Measurements from ENCODE around the gene NUDT22.
"Not testable (repeated sequence)": the region's sequence is repeated elsewhere in the genome, so short reads cannot be mapped to it uniquely, and the experiment has no call there.

Gene NUDT22

DNA sequence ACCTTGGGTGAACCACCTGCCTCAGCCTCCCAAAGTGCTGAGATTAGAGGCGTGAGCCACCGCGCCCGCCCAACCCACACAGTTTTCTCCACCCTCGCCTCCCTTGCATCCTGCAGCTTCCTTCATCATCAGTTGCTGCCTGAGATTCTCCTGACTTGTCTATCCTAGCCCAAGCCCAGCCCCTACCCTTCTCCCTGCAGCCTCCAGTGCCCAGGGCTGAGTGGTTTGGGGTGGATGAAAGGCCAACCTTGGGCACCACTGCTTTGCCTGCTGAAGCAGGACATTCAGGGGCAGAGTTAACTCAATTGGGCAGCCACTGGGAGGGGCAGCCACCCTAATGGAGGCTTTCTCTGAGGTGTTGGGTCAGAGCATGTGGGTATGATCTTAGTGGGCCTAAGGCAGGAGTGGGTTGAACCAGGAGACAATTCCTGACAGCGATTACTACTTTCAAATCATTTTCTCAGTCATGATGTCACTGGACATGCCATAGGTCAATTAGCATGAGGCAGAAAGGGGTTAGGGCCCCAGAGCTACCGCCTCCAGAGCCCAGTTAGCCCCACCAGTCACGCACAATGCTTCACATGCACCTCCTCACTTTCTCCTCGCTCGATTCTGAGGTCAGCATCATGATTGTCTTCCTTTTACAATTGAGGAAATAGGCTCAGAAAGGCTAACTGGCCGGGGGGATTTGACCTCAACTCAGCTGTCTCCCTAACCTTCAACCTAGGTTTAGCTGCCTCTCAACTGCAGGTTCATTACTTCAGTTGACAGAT is 13.8 kb downstream of the NUDT22 start:
- H3K4me1 Mint-ChIP-seq (ENCODE audit: low read depth), result peaks cover 27% of the 10 kb centered on the region
- H3K27me3 Mint-ChIP-seq (ENCODE audit: low read depth), result no peaks in the 10 kb centered on the region
- no peaks in the 10 kb centered on the region for H3K9me3 Mint-ChIP-seq
- H3K4me3 Mint-ChIP-seq, result peak overlapping the region; percentile 95
- H3K36me3 Mint-ChIP-seq (ENCODE audit: low read depth), result peaks cover 11% of the 10 kb centered on the region
- H3K27ac Mint-ChIP-seq, result peak overlapping the region; percentile 97

DNA sequence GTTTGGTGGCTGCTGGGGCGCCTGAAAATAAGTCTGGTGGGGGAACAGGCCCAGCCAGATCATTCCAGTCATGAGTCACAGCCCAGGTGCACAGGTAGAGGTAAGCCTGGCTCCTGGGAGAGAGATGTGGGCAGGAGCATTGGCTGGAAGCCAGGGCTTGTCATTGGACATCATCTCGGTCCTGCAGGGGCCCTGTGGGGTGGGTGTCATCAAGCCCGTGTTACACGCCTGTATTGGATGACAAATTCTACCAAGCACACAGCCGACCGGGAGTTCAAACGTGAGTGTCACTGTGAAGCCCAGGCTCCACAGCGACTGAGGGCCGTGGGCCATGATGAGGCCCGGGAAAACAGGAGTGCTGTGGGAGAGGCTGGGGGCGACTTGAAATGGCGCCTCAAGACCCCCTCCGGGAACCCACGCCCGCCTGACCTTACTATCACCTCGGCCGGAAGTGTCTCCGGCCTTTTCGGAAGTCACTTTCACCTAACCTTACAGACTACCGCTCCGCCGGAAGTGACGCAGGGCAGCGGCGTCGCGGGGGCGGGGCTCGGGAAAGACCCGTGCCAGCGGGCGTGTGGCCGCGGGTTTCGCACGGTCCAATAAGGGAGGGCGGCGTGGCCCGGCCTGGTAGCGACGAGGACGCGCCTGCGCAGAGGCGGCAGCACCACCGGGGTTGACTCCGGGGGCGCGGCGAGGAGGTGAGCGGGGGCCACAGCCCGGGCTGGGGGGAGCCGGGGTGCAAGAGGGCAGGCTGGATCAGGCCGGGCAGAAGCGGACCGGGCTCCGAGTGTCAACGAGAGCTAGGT is 14.6 kb downstream of the NUDT22 start, which contains the start of gene FKBP2:
FKBP2 (plus strand) TSS at position 661 of the 806 bp plus-strand sequence. CDS start 1,293 bp downstream, outside the sequence.
- Mint-ChIP-seq H3K9me3 (no peaks in the 10 kb centered on the region), H3K27me3 (ENCODE audit: low read depth) (no peaks in the 10 kb centered on the region)

DNA sequence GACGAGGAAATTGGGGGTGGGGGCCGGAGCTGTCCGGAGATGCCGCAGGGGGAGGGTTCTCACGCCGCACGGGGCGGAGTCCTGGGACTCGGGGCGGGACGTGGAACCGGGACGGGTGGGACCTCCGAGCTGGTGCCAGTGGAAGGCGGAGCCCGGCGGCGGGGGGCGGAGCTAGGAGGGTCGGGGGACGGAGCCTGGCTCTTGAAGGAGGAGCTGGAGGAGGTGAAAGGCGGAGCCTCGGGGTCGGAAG is 15.1 kb downstream of the NUDT22 start:
- Mint-ChIP-seq H3K4me1 (ENCODE audit: low read depth) (peaks cover 24% of the 10 kb centered on the region), H3K9me3 (no peaks in the 10 kb centered on the region), H3K27me3 (ENCODE audit: low read depth) (no peaks in the 10 kb centered on the region), H3K27ac (peak overlapping the region; percentile 97), H3K36me3 (ENCODE audit: low read depth) (peaks cover 11% of the 10 kb centered on the region), H3K4me3 (peak overlapping the region; percentile 95)

More for the DNA sequence above, 14.6 kb downstream of the NUDT22 start, which contains the start of gene FKBP2:
- H3K4me1 Mint-ChIP-seq (ENCODE audit: low read depth), result peaks cover 24% of the 10 kb centered on the region
- peaks cover 11% of the 10 kb centered on the region for H3K36me3 Mint-ChIP-seq (ENCODE audit: low read depth)
- H3K4me3 Mint-ChIP-seq, result peak within 1 kb of the TSS; percentile 95
- H3K27ac Mint-ChIP-seq, result peak within 1 kb of the TSS; percentile 97

DNA sequence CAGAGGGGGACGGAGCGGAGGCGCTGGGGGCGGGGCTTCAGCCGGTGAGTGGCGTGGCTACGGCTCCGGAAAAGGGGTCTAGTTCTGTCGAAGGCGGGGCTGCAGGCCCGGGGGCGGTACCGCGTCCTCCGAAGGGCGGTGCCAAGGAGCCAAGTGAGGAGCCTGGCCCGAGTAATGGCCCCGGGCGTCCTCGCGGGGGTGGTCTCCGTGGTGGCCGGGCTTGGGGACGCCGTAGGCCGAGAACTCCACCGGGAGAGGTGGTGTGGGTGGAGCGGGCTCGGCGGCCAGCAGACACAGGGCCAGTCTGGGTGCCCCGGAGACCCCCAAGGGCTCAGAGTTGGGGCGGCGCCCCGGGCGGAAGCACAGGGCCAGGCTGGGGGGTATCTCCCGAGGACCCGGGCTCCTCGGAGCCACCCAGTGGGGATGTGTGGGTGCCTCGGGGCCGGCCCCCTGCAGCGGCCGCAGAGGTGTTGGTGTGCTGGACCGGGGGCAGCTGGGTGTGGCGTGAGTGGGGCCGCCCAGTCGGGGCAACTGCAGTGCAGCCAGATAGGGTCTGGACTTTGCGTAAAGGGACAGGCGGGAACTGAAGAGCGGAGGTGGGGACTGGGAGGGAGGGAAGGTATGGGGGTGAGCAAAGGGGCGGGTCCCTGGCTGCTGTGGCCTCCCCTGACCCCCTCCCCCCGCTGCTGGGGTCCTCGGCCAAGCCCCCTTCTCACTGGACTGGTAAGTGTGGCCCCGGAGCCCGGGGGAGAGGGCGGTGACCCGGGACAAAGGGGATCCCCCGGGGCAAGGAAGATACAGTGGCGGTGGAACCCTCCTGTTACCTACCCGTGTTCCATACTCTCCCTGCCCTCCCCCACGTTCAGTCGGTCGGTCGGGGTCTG is 15.7 kb downstream of the NUDT22 start:
- Mint-ChIP-seq H3K4me3 (peak overlapping the region; percentile 95), H3K27me3 (ENCODE audit: low read depth) (no peaks in the 10 kb centered on the region), H3K36me3 (ENCODE audit: low read depth) (peaks cover 11% of the 10 kb centered on the region), H3K4me1 (ENCODE audit: low read depth) (peaks cover 24% of the 10 kb centered on the region), H3K9me3 (no peaks in the 10 kb centered on the region), H3K27ac (peak overlapping the region; percentile 97)

DNA sequence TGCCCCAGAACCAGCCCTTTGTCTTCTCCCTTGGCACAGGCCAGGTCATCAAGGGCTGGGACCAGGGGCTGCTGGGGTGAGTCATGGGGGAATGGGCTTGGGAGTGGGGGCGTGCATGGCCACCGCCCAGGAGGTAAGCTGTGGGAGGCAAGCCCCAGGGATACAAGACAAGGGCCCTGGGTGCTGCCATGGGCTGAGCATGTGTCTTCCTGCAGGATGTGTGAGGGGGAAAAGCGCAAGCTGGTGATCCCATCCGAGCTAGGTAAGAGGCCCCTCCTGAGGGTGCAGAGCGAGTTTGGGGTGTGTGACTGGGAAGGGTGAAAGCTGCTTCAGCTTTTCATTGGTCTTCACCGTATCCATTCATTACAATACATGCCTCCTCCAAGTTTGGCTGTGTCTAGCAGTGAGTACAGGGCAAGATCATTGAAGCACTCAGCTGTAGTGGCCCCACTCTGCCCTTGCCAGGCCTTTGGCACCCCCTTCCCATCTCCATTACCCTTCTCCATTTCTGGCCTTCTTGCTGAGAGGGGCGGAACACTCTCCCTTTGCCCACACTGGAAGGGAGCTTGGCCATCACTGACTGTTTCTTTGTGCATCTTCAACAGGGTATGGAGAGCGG is 17.3 kb downstream of the NUDT22 start:
- H3K36me3 Mint-ChIP-seq (ENCODE audit: low read depth), result peaks cover 6% of the 10 kb centered on the region
- H3K4me1 Mint-ChIP-seq (ENCODE audit: low read depth), result peaks cover 29% of the 10 kb centered on the region
- peak overlapping the region; percentile 95 for H3K4me3 Mint-ChIP-seq
- peak overlapping the region; percentile 67 for H3K27ac Mint-ChIP-seq
- no peaks in the 10 kb centered on the region for H3K9me3 Mint-ChIP-seq
- H3K27me3 Mint-ChIP-seq (ENCODE audit: low read depth), result no peaks in the 10 kb centered on the region

DNA sequence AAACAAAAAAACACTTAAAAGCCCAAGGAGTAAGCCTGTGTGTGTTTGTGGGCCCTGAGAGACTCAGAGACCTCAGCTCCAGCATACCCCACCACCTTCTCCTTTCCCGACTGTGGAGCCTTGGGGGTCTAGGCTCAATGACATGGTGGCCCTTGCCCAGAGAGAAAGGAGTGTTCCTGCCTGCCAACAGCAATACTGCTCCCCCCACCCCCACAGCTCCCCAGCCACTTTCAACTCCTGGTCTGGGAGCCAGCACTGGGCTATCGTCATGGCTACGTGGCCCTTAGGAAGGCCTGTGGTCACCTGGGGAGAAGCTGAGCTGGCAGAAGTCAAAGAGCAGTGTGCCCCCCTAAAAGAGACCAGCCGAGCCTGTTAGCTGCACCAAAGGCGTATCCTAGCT is 18.0 kb downstream of the NUDT22 start:
- Mint-ChIP-seq H3K36me3 (ENCODE audit: low read depth) (peaks cover 2% of the 10 kb centered on the region), H3K4me3 (peak overlapping the region; percentile 95), H3K9me3 (no peaks in the 10 kb centered on the region), H3K27me3 (ENCODE audit: low read depth) (no peaks in the 10 kb centered on the region), H3K27ac (no peak overlapping the region), H3K4me1 (ENCODE audit: low read depth) (peaks cover 28% of the 10 kb centered on the region)

DNA sequence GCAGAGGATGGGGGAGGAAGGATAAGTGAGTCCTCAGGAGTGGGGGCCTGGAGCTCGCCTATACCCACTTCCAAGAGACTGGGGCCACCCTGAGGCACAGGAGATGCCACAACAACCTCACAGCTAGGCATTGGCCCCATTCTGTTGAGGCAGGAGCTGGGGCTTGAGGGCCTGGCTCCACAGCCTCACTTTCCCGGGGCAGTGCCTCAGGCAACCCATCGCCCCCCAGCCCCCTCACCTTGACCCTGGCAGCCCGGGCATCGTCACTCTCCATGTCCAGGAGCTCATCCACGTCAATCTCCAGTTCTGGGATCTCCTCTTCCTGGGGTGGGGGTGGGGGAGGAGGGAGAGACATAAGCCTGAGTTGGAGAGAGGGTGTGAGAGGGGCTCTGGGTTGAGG is 18.9 kb downstream of the NUDT22 start:
- H3K4me3 Mint-ChIP-seq, result peak overlapping the region; percentile 87
- no peaks in the 10 kb centered on the region for H3K27me3 Mint-ChIP-seq (ENCODE audit: low read depth)
- no peaks in the 10 kb centered on the region for H3K9me3 Mint-ChIP-seq
- H3K36me3 Mint-ChIP-seq (ENCODE audit: low read depth), result peaks cover 2% of the 10 kb centered on the region
- peaks cover 32% of the 10 kb centered on the region for H3K4me1 Mint-ChIP-seq (ENCODE audit: low read depth)
- H3K27ac Mint-ChIP-seq, result no peak overlapping the region

DNA sequence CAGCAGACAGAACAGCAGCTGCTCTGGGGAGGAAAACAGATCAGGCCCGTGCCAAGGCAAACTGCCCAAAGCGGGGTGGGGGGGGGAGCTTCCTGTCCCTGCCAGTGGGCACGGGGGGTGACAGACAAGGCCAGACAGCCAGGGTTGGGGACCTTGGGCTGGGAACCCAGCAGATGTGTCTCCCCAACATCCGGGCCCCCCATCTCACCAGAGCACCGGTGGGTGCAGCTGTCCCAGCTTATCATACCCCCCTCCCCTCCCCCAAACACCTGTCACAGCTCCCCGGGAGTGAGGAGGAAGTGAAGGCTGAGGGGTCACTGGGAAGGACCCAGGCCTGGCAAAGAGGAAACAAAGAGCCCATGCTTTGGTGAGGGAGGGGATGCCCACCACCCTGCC is 19.3 kb downstream of the NUDT22 start:
- H3K36me3 Mint-ChIP-seq (ENCODE audit: low read depth), result no peaks in the 10 kb centered on the region
- H3K27ac Mint-ChIP-seq, result peak overlapping the region; percentile 79
- no peaks in the 10 kb centered on the region for H3K9me3 Mint-ChIP-seq
- peaks cover 31% of the 10 kb centered on the region for H3K4me1 Mint-ChIP-seq (ENCODE audit: low read depth)
- H3K27me3 Mint-ChIP-seq (ENCODE audit: low read depth), result no peaks in the 10 kb centered on the region
- H3K4me3 Mint-ChIP-seq, result peak overlapping the region; percentile 87

DNA sequence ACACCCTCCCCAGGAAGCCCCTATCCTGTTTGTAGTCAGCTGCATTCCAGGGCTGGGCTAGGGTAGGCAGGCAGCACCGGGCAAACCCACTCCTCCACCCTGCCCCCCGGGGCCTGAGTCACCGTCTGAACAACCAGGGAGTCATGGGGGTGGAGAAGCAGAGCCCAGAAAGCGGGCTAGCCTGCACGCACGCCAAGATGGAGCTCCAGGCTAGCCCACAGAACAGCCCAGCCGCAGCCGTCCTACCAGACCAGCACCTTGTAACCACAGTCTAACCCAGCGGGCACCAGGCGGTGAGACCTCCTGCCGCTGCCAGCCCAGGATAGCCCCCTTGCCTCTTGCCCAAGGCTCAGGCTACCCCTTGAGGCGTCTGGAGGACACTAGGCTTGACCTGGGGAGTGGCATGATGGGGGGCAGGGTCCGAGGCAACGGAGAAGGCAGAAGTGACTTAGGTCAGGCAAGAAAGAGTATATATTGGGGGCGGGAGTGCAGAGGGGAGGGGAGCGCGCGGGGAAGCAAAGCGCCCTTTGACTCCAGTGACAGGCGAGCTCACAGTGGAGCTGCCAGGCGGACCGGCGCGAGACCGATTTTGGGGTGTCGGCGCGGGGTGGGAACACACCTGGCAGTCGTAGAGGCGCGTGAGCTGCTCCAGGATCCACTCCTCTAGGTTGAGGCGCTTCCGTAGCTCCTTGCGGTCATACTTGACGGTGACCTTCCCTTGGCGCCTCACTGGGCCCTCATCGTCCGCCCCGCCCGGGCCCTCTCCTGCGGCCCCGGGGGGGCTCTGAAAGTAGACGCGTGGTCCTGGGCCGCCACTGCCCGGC is 19.9 kb downstream of the NUDT22 start:
- Mint-ChIP-seq H3K4me1 (ENCODE audit: low read depth) (peaks cover 28% of the 10 kb centered on the region), H3K9me3 (no peaks in the 10 kb centered on the region), H3K27ac (peak overlapping the region; percentile 79), H3K36me3 (ENCODE audit: low read depth) (no peaks in the 10 kb centered on the region), H3K4me3 (peak overlapping the region; percentile 87), H3K27me3 (ENCODE audit: low read depth) (no peaks in the 10 kb centered on the region)

DNA sequence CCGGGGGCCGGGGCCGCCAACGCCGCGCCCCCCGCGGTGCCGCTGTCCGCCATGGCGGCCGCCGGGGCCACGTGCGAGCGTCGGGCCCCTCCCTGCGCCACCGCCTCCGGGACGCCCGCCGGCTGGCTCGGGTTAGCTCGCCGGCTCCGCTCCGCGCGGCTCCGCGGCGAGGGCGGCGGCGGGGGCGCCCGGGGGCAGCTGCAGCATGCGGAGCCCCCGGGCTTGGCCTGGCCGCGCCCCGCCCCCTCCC is 20.5 kb downstream of the NUDT22 start:
- not testable (repeated sequence) for H3K36me3 Mint-ChIP-seq (ENCODE audit: low read depth); H3K27me3 Mint-ChIP-seq (ENCODE audit: low read depth); H3K27ac Mint-ChIP-seq; H3K9me3 Mint-ChIP-seq
- peaks cover 28% of the 10 kb centered on the region for H3K4me1 Mint-ChIP-seq (ENCODE audit: low read depth)
- H3K4me3 Mint-ChIP-seq, result peak overlapping the region; percentile 88

DNA sequence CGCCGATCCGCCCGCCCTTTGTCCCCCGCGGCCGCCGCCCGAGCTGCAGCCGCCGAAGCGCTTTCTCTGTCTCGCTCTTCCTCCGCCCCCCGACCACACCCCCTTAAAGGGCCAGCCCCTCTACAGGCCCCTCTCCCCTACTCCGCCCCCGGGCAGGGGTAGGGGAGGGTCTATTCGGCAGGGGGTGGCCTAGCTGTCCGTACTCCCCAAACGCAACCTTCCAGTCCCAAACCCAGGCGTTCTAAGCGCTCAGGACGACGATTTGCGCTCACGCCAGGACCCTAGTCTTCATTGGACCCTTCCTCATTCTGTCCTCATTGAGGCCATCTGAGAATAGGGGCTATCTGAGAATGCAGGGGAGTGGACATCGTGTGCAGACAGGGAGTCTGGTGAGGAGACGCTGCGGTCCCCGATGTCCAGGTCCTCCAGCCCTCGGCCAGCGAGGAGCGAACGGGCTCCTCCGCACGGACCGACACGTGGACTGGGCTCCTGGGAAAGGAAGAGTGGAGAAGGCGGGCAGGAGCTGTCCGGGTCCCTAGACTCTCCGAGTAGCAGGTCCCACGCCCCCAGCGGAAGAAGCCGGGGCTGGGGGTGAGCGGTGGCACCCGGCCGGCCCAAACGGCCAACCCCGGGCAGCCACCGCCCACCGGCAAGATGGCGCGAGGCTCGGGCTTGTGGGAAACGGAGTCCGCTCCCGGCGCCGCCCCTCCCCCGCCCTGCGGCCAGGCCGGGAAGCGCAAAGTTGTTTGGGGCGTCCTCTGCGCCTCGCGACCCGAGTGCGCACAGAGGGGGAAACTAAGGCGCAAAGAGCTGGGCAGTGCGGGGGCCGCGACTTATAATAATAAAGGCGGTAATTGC is 21.0 kb downstream of the NUDT22 start, which contains the start of gene PPP1R14B:
PPP1R14B (minus strand) TSS at position 73 of the 858 bp plus-strand sequence. CDS start 270 bp downstream, outside the sequence.
- H3K27ac Mint-ChIP-seq, result peak within 1 kb of the TSS; percentile 79

DNA sequence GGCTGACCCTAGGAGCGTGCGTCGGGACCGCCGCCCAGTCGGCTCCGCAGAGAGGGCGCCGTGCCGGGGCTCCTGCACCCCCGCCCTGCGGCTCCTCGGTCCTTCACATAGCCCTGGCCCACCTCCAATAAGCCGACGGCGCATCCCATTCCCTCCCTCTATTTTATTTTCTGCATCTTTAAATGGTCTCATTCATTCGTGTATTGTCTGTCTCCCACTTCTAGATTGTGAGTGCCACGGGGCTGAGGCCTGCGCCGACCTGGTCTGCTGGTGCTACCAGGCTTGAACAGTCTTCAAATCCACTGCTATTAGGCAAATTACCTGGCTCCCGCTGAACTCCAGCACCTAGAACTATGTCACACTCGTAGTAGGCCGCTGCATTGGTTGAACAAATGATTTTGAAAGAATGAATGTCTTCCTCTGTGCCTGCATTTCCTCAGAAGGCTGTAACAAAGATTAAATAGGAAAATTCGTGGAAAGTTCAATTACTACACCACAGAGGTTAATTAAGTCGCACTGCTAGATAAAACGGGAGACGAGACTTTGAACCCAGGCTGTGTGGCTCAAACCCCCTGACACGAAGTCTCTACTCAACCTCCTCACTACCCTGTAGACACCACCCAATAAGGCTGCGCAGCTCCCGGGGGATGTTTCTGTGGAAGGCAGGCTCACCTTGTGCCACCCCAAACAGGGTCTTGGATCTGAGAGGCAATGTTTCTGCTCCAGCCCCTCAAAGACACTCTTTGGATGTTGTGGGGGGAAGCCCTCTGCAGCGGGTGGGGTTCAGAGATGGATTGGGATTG is 21.9 kb downstream of the NUDT22 start:
- Mint-ChIP-seq H3K4me1 (ENCODE audit: low read depth) (peaks cover 29% of the 10 kb centered on the region), H3K27ac (peak overlapping the region; percentile 36)

More for the DNA sequence above, 21.0 kb downstream of the NUDT22 start, which contains the start of gene PPP1R14B:
- H3K27me3 Mint-ChIP-seq (ENCODE audit: low read depth), result no peaks in the 10 kb centered on the region
- no peaks in the 10 kb centered on the region for H3K36me3 Mint-ChIP-seq (ENCODE audit: low read depth)
- H3K4me3 Mint-ChIP-seq, result peak within 1 kb of the TSS; percentile 88
- H3K9me3 Mint-ChIP-seq, result no peaks in the 10 kb centered on the region
- peaks cover 32% of the 10 kb centered on the region for H3K4me1 Mint-ChIP-seq (ENCODE audit: low read depth)

More for the DNA sequence above, 21.9 kb downstream of the NUDT22 start:
- Mint-ChIP-seq H3K27me3 (ENCODE audit: low read depth) (no peaks in the 10 kb centered on the region), H3K9me3 (no peaks in the 10 kb centered on the region), H3K4me3 (peak overlapping the region; percentile 75), H3K36me3 (ENCODE audit: low read depth) (no peaks in the 10 kb centered on the region)

Measured in T-helper 1 cell treated with Interleukin-12 subunit alpha and Interleukin-12 subunit beta and Interleukin-4 antibody, amounts not matched to agents 30 μg/mL and 1 μg/mL, for 36 hours (primary cell).